ENCODE measurements around the gene CHRNB1. TPM values are rescaled to one million over a fixed set of nuclear protein-coding genes. Genes with fewer than 3 reads are reported as not detected.

The CHRNB1 gene
- total RNA-seq, 1 donor from 2014 or later = 9.7 TPM

- Histone ChIP-seq H3K36me3 (ENCODE audit: control insufficient read depth, insufficient read depth, low read length) (no peaks in the 10 kb centered on the region), H3K27me3 (ENCODE audit: control insufficient read depth, insufficient read depth, low read length) (no peaks in the 10 kb centered on the region), H3K4me3 (ENCODE audit: low read depth, low read length) (no peak within 1 kb of the TSS)
- peak; percentile 58 for FAIRE-seq
- no peak for TF ChIP-seq CTCF (IDR thresholded peaks at IDR 0.05; ENCODE audit: insufficient read depth, low read length, severe bottlenecking)
- no peak for DNase-seq (ENCODE audit: low read depth)
Measured at GRCh38 chr17:7407485-7408251, 37.2 kb upstream of the CHRNB1 start, which contains the start of gene NLGN2. Gene NLGN2, plus strand, starts transcription at chr17:7407845. Its CDS starts 411 bp downstream, at chr17:7408256.

- no peak for TF ChIP-seq CTCF (IDR thresholded peaks at IDR 0.05; ENCODE audit: insufficient read depth, low read length, severe bottlenecking)
- no peaks in the 10 kb centered on the region for H3K36me3 ChIP-seq (ENCODE audit: control insufficient read depth, insufficient read depth, low read length)
- FAIRE-seq (no peak), DNase-seq (ENCODE audit: low read depth) (no peak)
- H3K4me3 ChIP-seq (ENCODE audit: low read depth, low read length) = no peak overlapping the region
- H3K27me3 ChIP-seq (ENCODE audit: control insufficient read depth, insufficient read depth, low read length) = no peaks in the 10 kb centered on the region
Measured at GRCh38 chr17:7408252-7408727, 36.6 kb upstream of the CHRNB1 start.

- Histone ChIP-seq H3K36me3 (ENCODE audit: control insufficient read depth, insufficient read depth, low read length) (no peaks in the 10 kb centered on the region), H3K4me3 (ENCODE audit: low read depth, low read length) (no peak overlapping the region), H3K27me3 (ENCODE audit: control insufficient read depth, insufficient read depth, low read length) (no peaks in the 10 kb centered on the region)
- FAIRE-seq (no peak), DNase-seq (ENCODE audit: low read depth) (no peak)
- no peak for TF ChIP-seq CTCF (IDR thresholded peaks at IDR 0.05; ENCODE audit: insufficient read depth, low read length, severe bottlenecking)
Measured at GRCh38 chr17:7408863-7409262, 36.0 kb upstream of the CHRNB1 start.

- TF ChIP-seq CTCF (IDR thresholded peaks at IDR 0.05; ENCODE audit: insufficient read depth, low read length, severe bottlenecking) = no peak
- Histone ChIP-seq H3K4me3 (ENCODE audit: low read depth, low read length) (no peak overlapping the region), H3K27me3 (ENCODE audit: control insufficient read depth, insufficient read depth, low read length) (no peaks in the 10 kb centered on the region), H3K36me3 (ENCODE audit: control insufficient read depth, insufficient read depth, low read length) (no peaks in the 10 kb centered on the region)
- DNase-seq (ENCODE audit: low read depth) (no peak), FAIRE-seq (peak; percentile 72)
Measured at GRCh38 chr17:7409716-7410115, 35.1 kb upstream of the CHRNB1 start.

GRCh38 chr17:7410634-7411426 lies 34.0 kb upstream of the CHRNB1 start:
- DNase-seq (ENCODE audit: low read depth) (no peak), FAIRE-seq (no peak)
- no peak overlapping the region for H3K4me3 ChIP-seq (ENCODE audit: low read depth, low read length)
- no peaks in the 10 kb centered on the region for H3K36me3 ChIP-seq (ENCODE audit: control insufficient read depth, insufficient read depth, low read length)
- H3K27me3 ChIP-seq (ENCODE audit: control insufficient read depth, insufficient read depth, low read length) = no peaks in the 10 kb centered on the region
- no peak for TF ChIP-seq CTCF (IDR thresholded peaks at IDR 0.05; ENCODE audit: insufficient read depth, low read length, severe bottlenecking)

All from bronchial epithelial cell (primary cell).